Ectodermal cell (in vitro differentiated cells): ENCODE results near the gene DHODH.
"Not testable (repeated sequence)": the region's sequence is repeated elsewhere in the genome, so short reads cannot be mapped to it uniquely, and the experiment has no call there.

Source experiments
- H3K27ac ChIP-seq: 2 replicates; pipeline ENCODE4 v1.7.0; 2013; ENCODE audit warnings: mild to moderate bottlenecking, low read depth, low read length; ENCODE audit not compliant: insufficient read depth, poor library complexity, severe bottlenecking
- H3K27me3 ChIP-seq: 2 replicates; pipeline ENCODE4 v1.7.0; 2013; ENCODE audit warnings: mild to moderate bottlenecking, low read length; ENCODE audit not compliant: insufficient read depth, control insufficient read depth, poor library complexity, severe bottlenecking
- H3K36me3 ChIP-seq: one replicate; pipeline ENCODE4 v1.7.0; 2013; ENCODE audit warnings: low read length; ENCODE audit not compliant: control insufficient read depth, insufficient read depth
- H3K4me1 ChIP-seq: one replicate; pipeline ENCODE4 v1.7.0; 2013; ENCODE audit warnings: low read length; ENCODE audit not compliant: control insufficient read depth, insufficient read depth
- H3K4me3 ChIP-seq: 2 replicates; pipeline ENCODE4 v1.7.0; 2013; ENCODE audit warnings: low read depth, low read length, control low read depth; ENCODE audit not compliant: insufficient read depth
- H3K9me3 ChIP-seq: 2 replicates; pipeline ENCODE4 v1.7.0; 2013; ENCODE audit warnings: mild to moderate bottlenecking, low read length, moderate library complexity; ENCODE audit not compliant: control insufficient read depth
- WGBS, 2 experiments: methylation state at CpG; one replicate each; pipeline ENCODE4 v1.1.7; 2013; ENCODE audit warnings: missing lambda C conversion rate in 2 of 2; 5-methylcytosine and 5-hydroxymethylcytosine counted together

DHODH gene

GRCh38 chr16:72050769-72051464 lies 42.4 kb downstream of the DHODH start:
- no peaks in the 10 kb centered on the region for H3K4me1 ChIP-seq
- H3K36me3 ChIP-seq: no peaks in the 10 kb centered on the region
- no peaks in the 10 kb centered on the region for H3K27me3 ChIP-seq
- H3K27ac ChIP-seq: no peak overlapping the region
- 95 to 97% methylated on average over 2 to 3 of the region's 4 CpGs for WGBS, 2 experiments
- no peaks in the 10 kb centered on the region for H3K9me3 ChIP-seq
- H3K4me3 ChIP-seq: no peak overlapping the region

GRCh38 chr16:72051818-72052217 lies 43.3 kb downstream of the DHODH start:
- Histone ChIP-seq H3K4me1 (no peaks in the 10 kb centered on the region), H3K27ac (no peak overlapping the region), H3K36me3 (no peaks in the 10 kb centered on the region), H3K9me3 (no peaks in the 10 kb centered on the region), H3K4me3 (no peak overlapping the region), H3K27me3 (no peaks in the 10 kb centered on the region)
- 86 to 95% methylated on average over 2 of the region's 2 CpGs for WGBS, 2 experiments

- H3K9me3 ChIP-seq, H3K27me3 ChIP-seq, H3K4me3 ChIP-seq, H3K36me3 ChIP-seq, H3K27ac ChIP-seq, H3K4me1 ChIP-seq: not testable (repeated sequence)
- WGBS, 2 experiments: 80 to 86% methylated on average over 4 to 5 of the region's 5 CpGs
Measured at GRCh38 chr16:72054254-72054847, 45.8 kb downstream of the DHODH start, which contains the start of gene HP. HP (plus strand) TSS chr16:72054505; CDS start chr16:72054653, 148 bp downstream.

- Histone ChIP-seq H3K27me3 (no peaks in the 10 kb centered on the region), H3K4me3 (no peak overlapping the region)
Measured at GRCh38 chr16:72055911-72056310, 47.4 kb downstream of the DHODH start.

GRCh38 chr16:72057313-72057712 lies 48.8 kb downstream of the DHODH start:
- not testable (repeated sequence) for H3K4me1 ChIP-seq, H3K9me3 ChIP-seq
- 91 to 93% methylated on average over 1 to 2 of the region's 6 CpGs for WGBS, 2 experiments

More at GRCh38 chr16:72055911-72056310, 47.4 kb downstream of the DHODH start:
- 93 to 95% methylated on average over 4 of the region's 4 CpGs for WGBS, 2 experiments
- Histone ChIP-seq H3K27ac (no peak overlapping the region), H3K4me1 (no peaks in the 10 kb centered on the region), H3K9me3 (no peaks in the 10 kb centered on the region), H3K36me3 (no peaks in the 10 kb centered on the region)

GRCh38 chr16:72059060-72059459 lies 50.5 kb downstream of the DHODH start:
- WGBS, 2 experiments: 83 to 94% methylated on average over 5 to 7 of the region's 7 CpGs
- not testable (repeated sequence) for H3K27me3 ChIP-seq, H3K27ac ChIP-seq, H3K4me3 ChIP-seq, H3K36me3 ChIP-seq, H3K4me1 ChIP-seq, H3K9me3 ChIP-seq

More at GRCh38 chr16:72057313-72057712, 48.8 kb downstream of the DHODH start:
- H3K27ac ChIP-seq, H3K4me3 ChIP-seq, H3K36me3 ChIP-seq, H3K27me3 ChIP-seq: not testable (repeated sequence)

- 94 to 95% methylated on average over 9 of the region's 9 CpGs for WGBS, 2 experiments
Measured at GRCh38 chr16:72060405-72060804, 51.9 kb downstream of the DHODH start.

GRCh38 chr16:72061564-72061963 lies 53.0 kb downstream of the DHODH start:
- H3K9me3 ChIP-seq: no peaks in the 10 kb centered on the region
- no peaks in the 10 kb centered on the region for H3K27me3 ChIP-seq
- 85 to 86% methylated on average over 1 of the region's 1 CpG for WGBS, 2 experiments
- H3K4me1 ChIP-seq: no peaks in the 10 kb centered on the region
- H3K4me3 ChIP-seq: no peak overlapping the region
- no peak overlapping the region for H3K27ac ChIP-seq
- no peaks in the 10 kb centered on the region for H3K36me3 ChIP-seq

More at GRCh38 chr16:72060405-72060804, 51.9 kb downstream of the DHODH start:
- H3K4me3 ChIP-seq: no peak overlapping the region
- no peaks in the 10 kb centered on the region for H3K36me3 ChIP-seq
- H3K27me3 ChIP-seq: no peaks in the 10 kb centered on the region
- no peaks in the 10 kb centered on the region for H3K4me1 ChIP-seq
- no peak overlapping the region for H3K27ac ChIP-seq
- no peaks in the 10 kb centered on the region for H3K9me3 ChIP-seq

GRCh38 chr16:72064361-72064894 lies 55.9 kb downstream of the DHODH start:
- Histone ChIP-seq H3K4me1 (no peaks in the 10 kb centered on the region), H3K27ac (no peak overlapping the region), H3K27me3 (no peaks in the 10 kb centered on the region), H3K4me3 (no peak overlapping the region), H3K36me3 (no peaks in the 10 kb centered on the region), H3K9me3 (no peaks in the 10 kb centered on the region)
- 92% methylated on average over 10 of the region's 10 CpGs for WGBS, 2 experiments

- Histone ChIP-seq H3K9me3 (no peaks in the 10 kb centered on the region), H3K27me3 (no peaks in the 10 kb centered on the region), H3K27ac (no peak overlapping the region), H3K4me1 (no peaks in the 10 kb centered on the region), H3K4me3 (no peak overlapping the region), H3K36me3 (no peaks in the 10 kb centered on the region)
- 13 to 17% methylated on average over 1 of the region's 1 CpG for WGBS, 2 experiments
Measured at GRCh38 chr16:72066747-72067146, 58.2 kb downstream of the DHODH start.
